ENCODE results near the gene TLE3.

TLE3 gene

GRCh38 chr15:70027518-70027917 is 70.2 kb downstream of the TLE3 start:
- Histone ChIP-seq H3K79me2 (ENCODE audit: insufficient read depth, low read length) (no peaks in the 10 kb centered on the region), H3K9me2 (replicated peaks; ENCODE audit: insufficient read depth, low read length) (no peaks in the 10 kb centered on the region), H3K36me3 (ENCODE audit: low read length) (no peaks in the 10 kb centered on the region), H3K27ac (ENCODE audit: low read depth, low read length) (no peak overlapping the region), H3K4me3 (ENCODE audit: insufficient read depth, low read length, poor library complexity, severe bottlenecking) (no peak overlapping the region), H3K9me3 (ENCODE audit: insufficient read depth, low read length) (no peaks in the 10 kb centered on the region), H3K27me3 (ENCODE audit: low read length) (no peaks in the 10 kb centered on the region), H4K20me1 (ENCODE audit: low read depth, low read length) (no peaks in the 10 kb centered on the region), H3F3A (ENCODE audit: insufficient read depth) (no peaks in the 10 kb centered on the region), H2AFZ (ENCODE audit: low read depth, low read length, severe bottlenecking) (no peak overlapping the region), H3K9ac (ENCODE audit: low read length) (no peak overlapping the region), H3K4me2 (ENCODE audit: low read depth, low read length, poor library complexity, severe bottlenecking) (no peak overlapping the region)
- TF ChIP-seq EZH2phosphoT487 (conservative IDR thresholded peaks at IDR 0.05; ENCODE audit: low read length): no peak
- no peak for TF ChIP-seq CTCF (IDR thresholded peaks at IDR 0.05; ENCODE audit: insufficient read depth, low read length, poor library complexity, severe bottlenecking)

GRCh38 chr15:70026991-70027390 is 70.7 kb downstream of the TLE3 start:
- Histone ChIP-seq H3K36me3 (ENCODE audit: low read length) (no peaks in the 10 kb centered on the region), H3K79me2 (ENCODE audit: insufficient read depth, low read length) (no peaks in the 10 kb centered on the region), H3K27ac (ENCODE audit: low read depth, low read length) (no peak overlapping the region), H3K9me2 (replicated peaks; ENCODE audit: insufficient read depth, low read length) (no peaks in the 10 kb centered on the region), H3K4me2 (ENCODE audit: low read depth, low read length, poor library complexity, severe bottlenecking) (no peak overlapping the region), H2AFZ (ENCODE audit: low read depth, low read length, severe bottlenecking) (no peak overlapping the region), H3K9ac (ENCODE audit: low read length) (no peak overlapping the region), H4K20me1 (ENCODE audit: low read depth, low read length) (no peaks in the 10 kb centered on the region), H3K9me3 (ENCODE audit: insufficient read depth, low read length) (no peaks in the 10 kb centered on the region), H3K27me3 (ENCODE audit: low read length) (no peaks in the 10 kb centered on the region), H3F3A (ENCODE audit: insufficient read depth) (no peaks in the 10 kb centered on the region), H3K4me3 (ENCODE audit: insufficient read depth, low read length, poor library complexity, severe bottlenecking) (no peak overlapping the region)
- TF ChIP-seq EZH2phosphoT487 (conservative IDR thresholded peaks at IDR 0.05; ENCODE audit: low read length): no peak
- TF ChIP-seq CTCF (IDR thresholded peaks at IDR 0.05; ENCODE audit: insufficient read depth, low read length, poor library complexity, severe bottlenecking): no peak

GRCh38 chr15:70025413-70026296 is 72.1 kb downstream of the TLE3 start:
- Histone ChIP-seq H3K4me3 (ENCODE audit: insufficient read depth, low read length, poor library complexity, severe bottlenecking) (no peak overlapping the region), H3K79me2 (ENCODE audit: insufficient read depth, low read length) (no peaks in the 10 kb centered on the region), H3F3A (ENCODE audit: insufficient read depth) (no peaks in the 10 kb centered on the region), H3K27me3 (ENCODE audit: low read length) (no peaks in the 10 kb centered on the region), H4K20me1 (ENCODE audit: low read depth, low read length) (no peaks in the 10 kb centered on the region), H3K9ac (ENCODE audit: low read length) (no peak overlapping the region), H3K9me3 (ENCODE audit: insufficient read depth, low read length) (no peaks in the 10 kb centered on the region), H3K4me2 (ENCODE audit: low read depth, low read length, poor library complexity, severe bottlenecking) (no peak overlapping the region), H3K36me3 (ENCODE audit: low read length) (no peaks in the 10 kb centered on the region), H3K9me2 (replicated peaks; ENCODE audit: insufficient read depth, low read length) (no peaks in the 10 kb centered on the region), H2AFZ (ENCODE audit: low read depth, low read length, severe bottlenecking) (no peak overlapping the region), H3K27ac (ENCODE audit: low read depth, low read length) (no peak overlapping the region)
- no peak for TF ChIP-seq CTCF (IDR thresholded peaks at IDR 0.05; ENCODE audit: insufficient read depth, low read length, poor library complexity, severe bottlenecking)
- TF ChIP-seq EZH2phosphoT487 (conservative IDR thresholded peaks at IDR 0.05; ENCODE audit: low read length): no peak
